Measurements from ENCODE around the gene PRTG. TPM values are rescaled to one million over a fixed set of nuclear protein-coding genes. Genes with fewer than 3 reads are reported as not detected.

The PRTG gene
- total RNA-seq, 2 experiments from 2014 or later, result not detected

DNA sequence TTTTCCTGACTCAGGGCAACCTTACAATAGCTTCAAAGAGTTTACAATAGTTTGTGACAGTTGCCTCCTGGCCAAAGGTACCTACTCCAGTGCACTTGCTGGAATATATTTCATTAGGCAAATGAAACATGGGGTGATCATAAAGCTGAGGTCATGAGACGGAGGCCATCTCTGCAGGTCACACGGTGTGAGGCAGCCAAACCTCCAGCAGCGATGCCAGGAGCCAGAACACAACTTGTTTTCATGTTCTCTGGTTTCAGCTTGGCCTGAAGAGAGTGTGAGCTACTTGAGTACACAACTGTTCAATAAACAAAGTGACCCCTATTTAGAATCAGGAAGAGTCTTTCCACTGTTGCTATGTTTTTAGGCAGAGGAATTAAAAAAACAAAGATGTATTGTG is 112.1 kb downstream of the PRTG start:
- no peak for ATAC-seq
- CTCF ChIA-PET, result interaction anchor here (1.2 kb wide), 1 partner anchor 106 kb away, joined by 3 read pairs; no protein-coding TSS in a partner anchor
- Mint-ChIP-seq H3K27ac (no peak overlapping the region), H3K27me3 (peaks cover 2% of the 10 kb centered on the region), H3K36me3 (ENCODE audit: low read depth) (no peaks in the 10 kb centered on the region), H3K9me3 (no peaks in the 10 kb centered on the region), H3K4me1 (ENCODE audit: low read depth) (no peaks in the 10 kb centered on the region), H3K4me3 (no peak overlapping the region)
- intact Hi-C loops (cut with micrococcal nuclease), result no loop called here
- POLR2A ChIA-PET, result no interaction called here
- no peak for DNase-seq
- TF ChIP-seq, protein P1, sequence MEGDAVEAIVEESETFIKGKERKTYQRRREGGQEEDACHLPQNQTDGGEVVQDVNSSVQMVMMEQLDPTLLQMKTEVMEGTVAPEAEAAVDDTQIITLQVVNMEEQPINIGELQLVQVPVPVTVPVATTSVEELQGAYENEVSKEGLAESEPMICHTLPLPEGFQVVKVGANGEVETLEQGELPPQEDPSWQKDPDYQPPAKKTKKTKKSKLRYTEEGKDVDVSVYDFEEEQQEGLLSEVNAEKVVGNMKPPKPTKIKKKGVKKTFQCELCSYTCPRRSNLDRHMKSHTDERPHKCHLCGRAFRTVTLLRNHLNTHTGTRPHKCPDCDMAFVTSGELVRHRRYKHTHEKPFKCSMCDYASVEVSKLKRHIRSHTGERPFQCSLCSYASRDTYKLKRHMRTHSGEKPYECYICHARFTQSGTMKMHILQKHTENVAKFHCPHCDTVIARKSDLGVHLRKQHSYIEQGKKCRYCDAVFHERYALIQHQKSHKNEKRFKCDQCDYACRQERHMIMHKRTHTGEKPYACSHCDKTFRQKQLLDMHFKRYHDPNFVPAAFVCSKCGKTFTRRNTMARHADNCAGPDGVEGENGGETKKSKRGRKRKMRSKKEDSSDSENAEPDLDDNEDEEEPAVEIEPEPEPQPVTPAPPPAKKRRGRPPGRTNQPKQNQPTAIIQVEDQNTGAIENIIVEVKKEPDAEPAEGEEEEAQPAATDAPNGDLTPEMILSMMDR (IDR thresholded peaks at IDR 0.05), result no peak

DNA sequence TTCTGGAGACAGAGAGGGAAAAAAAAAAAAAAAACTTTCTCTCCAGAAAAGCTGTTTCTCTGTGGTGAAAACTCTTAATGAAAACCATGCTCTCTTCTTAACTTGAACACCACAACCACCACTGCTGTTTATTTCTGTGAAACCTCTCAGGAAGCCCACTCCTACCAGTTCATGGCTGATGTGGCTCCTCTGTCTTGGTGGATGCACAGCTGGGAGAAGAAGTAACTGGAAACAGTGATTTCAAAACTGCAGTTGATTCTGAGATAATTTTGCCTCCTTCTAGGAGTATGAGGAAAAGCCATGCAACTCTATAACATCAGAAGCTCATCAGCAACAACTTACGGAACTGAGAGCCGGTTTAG is 114.6 kb downstream of the PRTG start:
- intact Hi-C loops (cut with micrococcal nuclease), result no loop called here
- Mint-ChIP-seq H3K9me3 (no peaks in the 10 kb centered on the region), H3K27me3 (peaks cover 2% of the 10 kb centered on the region), H3K4me3 (no peak overlapping the region), H3K36me3 (ENCODE audit: low read depth) (no peaks in the 10 kb centered on the region), H3K27ac (no peak overlapping the region), H3K4me1 (ENCODE audit: low read depth) (no peaks in the 10 kb centered on the region)
- POLR2A ChIA-PET, result no interaction called here
- DNase-seq, result no peak
- TF ChIP-seq, protein P1 (IDR thresholded peaks at IDR 0.05), result no peak
- no peak for ATAC-seq
- CTCF ChIA-PET, result interaction anchor here (0.7 to 0.9 kb wide), 3 partner anchors 13 to 160 kb away, joined by 3 to 4 read pairs (median 4); no protein-coding TSS in a partner anchor

DNA sequence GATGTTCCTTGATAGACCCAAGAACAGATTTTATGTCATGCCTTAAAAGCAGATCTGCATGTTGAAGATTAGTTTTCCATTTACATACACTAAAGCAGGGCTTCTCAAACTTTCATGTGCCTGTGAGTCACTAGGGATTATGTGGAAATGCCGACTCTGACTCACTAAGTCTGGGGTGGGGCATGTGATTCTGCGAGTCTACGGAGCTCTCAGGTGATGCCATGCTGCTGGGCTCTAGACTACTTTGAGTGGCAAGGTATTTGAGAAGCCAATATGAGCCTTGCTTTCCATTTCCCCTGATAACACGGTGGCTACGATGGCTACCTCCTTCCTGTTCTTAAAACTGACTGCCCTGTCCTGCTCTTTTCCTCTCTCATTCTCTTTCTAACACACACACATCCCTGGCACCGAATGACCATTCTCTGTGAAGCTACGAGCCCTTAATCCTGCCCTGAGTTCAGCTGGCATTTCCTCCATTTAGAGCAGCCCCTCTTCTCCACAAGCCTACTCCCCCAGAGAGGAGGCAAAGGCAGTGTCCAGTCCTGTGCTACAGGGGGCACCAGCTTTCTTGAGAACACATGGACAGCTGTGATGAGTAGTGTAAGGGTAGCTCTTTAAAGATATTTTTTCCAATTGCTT is 115.1 kb downstream of the PRTG start:
- DNase-seq (no peak), ATAC-seq (no peak)
- POLR2A ChIA-PET, result no interaction called here
- TF ChIP-seq, protein P1 (IDR thresholded peaks at IDR 0.05), result no peak
- CTCF ChIA-PET, result interaction anchor here (0.7 to 0.9 kb wide), 3 partner anchors 13 to 161 kb away, joined by 3 to 4 read pairs (median 4); no protein-coding TSS in a partner anchor
- no peaks in the 10 kb centered on the region for H3K4me1 Mint-ChIP-seq (ENCODE audit: low read depth)
- intact Hi-C loops (cut with micrococcal nuclease), result no loop called here
- H3K27me3 Mint-ChIP-seq, result peaks cover 2% of the 10 kb centered on the region
- H3K9me3 Mint-ChIP-seq, result no peaks in the 10 kb centered on the region
- H3K27ac Mint-ChIP-seq, result no peak overlapping the region
- no peak overlapping the region for H3K4me3 Mint-ChIP-seq
- H3K36me3 Mint-ChIP-seq (ENCODE audit: low read depth), result no peaks in the 10 kb centered on the region

DNA sequence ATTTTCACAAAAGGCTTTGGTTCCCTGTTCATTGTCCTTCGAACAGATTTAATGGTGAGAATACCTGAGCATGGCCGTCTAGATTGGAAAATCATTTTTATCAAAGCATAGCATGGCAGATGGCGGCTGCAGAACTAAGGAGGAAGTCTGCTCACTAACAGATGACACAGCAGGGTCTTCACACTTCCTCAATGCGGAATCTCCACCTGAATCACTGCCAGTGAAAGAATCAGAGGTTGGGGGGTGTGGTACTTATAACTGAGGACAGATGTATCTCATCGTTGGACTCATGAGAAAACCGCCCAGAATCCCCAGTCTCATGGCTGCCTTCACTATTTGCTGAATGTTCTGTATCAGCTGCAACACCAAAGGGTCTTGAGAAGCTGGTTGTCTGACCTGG is 123.2 kb downstream of the PRTG start:
- Mint-ChIP-seq H3K9me3 (no peaks in the 10 kb centered on the region), H3K4me3 (no peak overlapping the region), H3K36me3 (ENCODE audit: low read depth) (no peaks in the 10 kb centered on the region), H3K27ac (no peak overlapping the region), H3K27me3 (peaks cover 7% of the 10 kb centered on the region), H3K4me1 (ENCODE audit: low read depth) (no peaks in the 10 kb centered on the region)
- DNase-seq (no peak), ATAC-seq (no peak)
- CTCF ChIA-PET, result no interaction called here
- TF ChIP-seq, protein P1 (IDR thresholded peaks at IDR 0.05), result no peak
- intact Hi-C loops (cut with micrococcal nuclease), result no loop called here
- POLR2A ChIA-PET, result no interaction called here

DNA sequence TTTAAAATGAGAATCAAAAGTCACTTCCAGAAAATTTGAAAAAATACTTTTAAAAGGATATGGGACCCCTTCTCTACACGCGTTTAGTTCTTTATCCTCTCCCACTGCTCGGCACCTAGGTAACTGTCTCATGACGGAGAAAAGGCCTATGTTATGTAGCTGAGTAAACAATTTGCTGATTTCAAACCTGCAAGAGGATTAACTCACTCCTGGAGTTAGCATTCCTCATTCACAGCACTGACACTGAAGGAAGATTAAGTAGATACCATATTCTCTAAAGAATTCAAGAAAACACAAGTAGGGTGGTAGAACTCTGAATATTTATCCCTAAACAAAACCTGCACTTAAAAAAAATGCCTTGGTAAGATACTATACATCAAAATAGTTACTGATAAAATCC is 124.6 kb downstream of the PRTG start:
- intact Hi-C loops (cut with micrococcal nuclease), result no loop called here
- TF ChIP-seq, protein P1 (IDR thresholded peaks at IDR 0.05), result no peak
- H3K9me3 Mint-ChIP-seq, result no peaks in the 10 kb centered on the region
- DNase-seq (no peak), ATAC-seq (no peak)
- H3K27me3 Mint-ChIP-seq, result peaks cover 18% of the 10 kb centered on the region
- no peaks in the 10 kb centered on the region for H3K36me3 Mint-ChIP-seq (ENCODE audit: low read depth)
- no peak overlapping the region for H3K4me3 Mint-ChIP-seq
- H3K27ac Mint-ChIP-seq, result no peak overlapping the region
- ChIA-PET CTCF (no interaction called here), POLR2A (no interaction called here)
- H3K4me1 Mint-ChIP-seq (ENCODE audit: low read depth), result no peaks in the 10 kb centered on the region
